HG03460 (cell line): Measurements from ENCODE around the gene LRRC18.

Experiments used
- ATAC-seq: cut with Tn5 transposase; IDR thresholded peaks from one replicate; pipeline ENCODE4 v1.9.1; 2021; ENCODE audit not compliant: unreplicated experiment

LRRC18 gene

GRCh38 chr10:48946891-48947500, 7.4 kb upstream of the LRRC18 start:
- ATAC-seq: no peak

- ATAC-seq: no peak
Measured at GRCh38 chr10:48946332-48946731, 6.7 kb upstream of the LRRC18 start.

GRCh38 chr10:48945441-48946130, 5.9 kb upstream of the LRRC18 start:
- ATAC-seq: no peak

GRCh38 chr10:48944171-48944570, 4.5 kb upstream of the LRRC18 start:
- no peak for ATAC-seq

- no peak for ATAC-seq
Measured at GRCh38 chr10:48943096-48943495, 3.5 kb upstream of the LRRC18 start.

GRCh38 chr10:48941427-48942075, 1.9 kb upstream of the LRRC18 start:
- ATAC-seq: no peak

- no peak for ATAC-seq
Measured at GRCh38 chr10:48940958-48941357, 1.3 kb upstream of the LRRC18 start.

- no peak for ATAC-seq
Measured at GRCh38 chr10:48940372-48940771, 732 bp upstream of the LRRC18 start.

GRCh38 chr10:48938990-48939536, 577 bp downstream of the LRRC18 start:
- ATAC-seq: no peak

- no peak for ATAC-seq
Measured at GRCh38 chr10:48938281-48938680, 1.4 kb downstream of the LRRC18 start.

- no peak for ATAC-seq
Measured at GRCh38 chr10:48937796-48938195, 1.8 kb downstream of the LRRC18 start.

- ATAC-seq: no peak
Measured at GRCh38 chr10:48935577-48935976, 4.1 kb downstream of the LRRC18 start.

- no peak for ATAC-seq
Measured at GRCh38 chr10:48934672-48935501, 4.8 kb downstream of the LRRC18 start.

GRCh38 chr10:48932831-48933664, 6.6 kb downstream of the LRRC18 start:
- ATAC-seq: no peak

- no peak for ATAC-seq
Measured at GRCh38 chr10:48931188-48931587, 8.5 kb downstream of the LRRC18 start.

- no peak for ATAC-seq
Measured at GRCh38 chr10:48929413-48929990, 10.1 kb downstream of the LRRC18 start.

GRCh38 chr10:48926764-48927540, 12.7 kb downstream of the LRRC18 start:
- no peak for ATAC-seq

- no peak for ATAC-seq
Measured at GRCh38 chr10:48926255-48926654, 13.4 kb downstream of the LRRC18 start.

GRCh38 chr10:48924988-48925387, 14.7 kb downstream of the LRRC18 start:
- no peak for ATAC-seq
